ENCODE results near the gene CD300LF. TPM values are rescaled to one million over a fixed set of nuclear protein-coding genes. Genes with fewer than 3 reads are reported as not detected.

The CD300LF gene
- total RNA-seq, 1 experiment from 2014 or later, result not detected

GRCh38 chr17:74678541-74678940 is 34.2 kb downstream of the CD300LF start:
- Histone ChIP-seq H3K23me2 (ENCODE audit: insufficient read length, low read depth, low read length, poor library complexity, severe bottlenecking) (no peaks in the 10 kb centered on the region), H3K79me1 (ENCODE audit: insufficient read depth, low read depth, low read length, poor library complexity, severe bottlenecking) (no peaks in the 10 kb centered on the region), H3K4ac (ENCODE audit: low read depth, low read length) (no peak overlapping the region), H3K56ac (ENCODE audit: insufficient read length, low read depth, low read length) (no peak overlapping the region), H3K9ac (ENCODE audit: extremely low read depth, insufficient read length, low read length) (no peak overlapping the region), H2BK12ac (ENCODE audit: insufficient read length, low read depth, low read length) (no peak overlapping the region), H3K9me3 (ENCODE audit: control insufficient read depth, low read depth, low read length) (no peaks in the 10 kb centered on the region), H4K91ac (ENCODE audit: insufficient read length, low read depth, low read length) (no peak overlapping the region), H3K79me2 (ENCODE audit: insufficient read depth, low read length) (no peaks in the 10 kb centered on the region), H3K4me1 (ENCODE audit: insufficient read depth, low read length) (peaks cover 4% of the 10 kb centered on the region; the same call in 1 of the 2 replicates), H2BK120ac (ENCODE audit: low read depth, low read length, poor library complexity, severe bottlenecking) (no peak overlapping the region), H2BK20ac (ENCODE audit: low read depth, low read length, poor library complexity, severe bottlenecking) (no peak overlapping the region), H2BK15ac (ENCODE audit: low read depth, low read length) (no peak overlapping the region), H2AFZ (ENCODE audit: low read length) (no peak overlapping the region), H4K20me1 (ENCODE audit: control insufficient read depth, insufficient read depth, insufficient read length) (no peaks in the 10 kb centered on the region), H3K14ac (ENCODE audit: insufficient read depth, low read length) (no peak overlapping the region), H2AK5ac (ENCODE audit: insufficient read length, low read length) (no peak overlapping the region), H3K18ac (ENCODE audit: insufficient read length, low read depth, low read length) (no peak overlapping the region), H3T11ph (ENCODE audit: low read length) (no peak overlapping the region), H3K4me2 (ENCODE audit: insufficient read depth, insufficient read length, low read length) (no peak overlapping the region), H4K5ac (ENCODE audit: insufficient read length, low read depth, low read length) (no peak overlapping the region), H3K27me3 (ENCODE audit: insufficient read depth, low read length) (no peaks in the 10 kb centered on the region), H3K27ac (ENCODE audit: insufficient read length, low read depth, low read length) (no peak overlapping the region), H4K8ac (replicated peaks; ENCODE audit: insufficient read length, low read depth, low read length) (no peak overlapping the region), H2BK5ac (ENCODE audit: insufficient read length, low read length) (no peak overlapping the region), H3K23ac (ENCODE audit: insufficient read length, low read depth, low read length) (no peak overlapping the region)
- Mint-ChIP-seq H3K27ac (no peak overlapping the region), H3K4me3 (no peak overlapping the region), H3K36me3 (ENCODE audit: insufficient read depth in 1 of 3, low read depth in 3 of 3) (no peaks in the 10 kb centered on the region), H3K9me3 (no peaks in the 10 kb centered on the region), H3K27me3 (ENCODE audit: low read depth) (peaks cover 74% of the 10 kb centered on the region), H3K4me1 (peaks cover 17% of the 10 kb centered on the region in 2 experiments)
- no peak for DNase-seq
- WGBS (ENCODE audit: extremely low coverage, insufficient read length, low lambda C conversion rate), result no CpG with 5 or more reads among the region's 2 CpGs
- TF ChIP-seq CTCF (conservative IDR thresholded peaks at IDR 0.05), result no peak
